ENCODE results near the gene PHC1.
"Not testable (repeated sequence)": the region's sequence is repeated elsewhere in the genome, so short reads cannot be mapped to it uniquely, and the experiment has no call there.

The PHC1 gene

GRCh38 chr12:8911606-8912268, 2.6 kb upstream of the PHC1 start:
- no peak for DNase-seq

- DNase-seq, result peak; percentile 65
Measured at GRCh38 chr12:8912914-8913313, 1.4 kb upstream of the PHC1 start.

- DNase-seq, result no peak
Measured at GRCh38 chr12:8913702-8914032, 642 bp upstream of the PHC1 start.

GRCh38 chr12:8914716-8915526, 612 bp downstream of the PHC1 start:
- DNase-seq, result peak; percentile 74

- no peak for DNase-seq
Measured at GRCh38 chr12:8916154-8916553, 1.8 kb downstream of the PHC1 start.

- DNase-seq, result no peak
Measured at GRCh38 chr12:8917031-8917430, 2.7 kb downstream of the PHC1 start.

- no peak for DNase-seq
Measured at GRCh38 chr12:8917751-8918150, 3.4 kb downstream of the PHC1 start.

- DNase-seq, result not testable (repeated sequence)
Measured at GRCh38 chr12:8919643-8920042, 5.3 kb downstream of the PHC1 start.

GRCh38 chr12:8922544-8922943, 8.2 kb downstream of the PHC1 start:
- no peak for DNase-seq

- DNase-seq, result not testable (repeated sequence)
Measured at GRCh38 chr12:8930655-8931323, 16.5 kb downstream of the PHC1 start.

GRCh38 chr12:8932464-8932863, 18.2 kb downstream of the PHC1 start:
- not testable (repeated sequence) for DNase-seq

- not testable (repeated sequence) for DNase-seq
Measured at GRCh38 chr12:8934080-8934479, 19.8 kb downstream of the PHC1 start.

- DNase-seq, result no peak
Measured at GRCh38 chr12:8936735-8937134, 22.4 kb downstream of the PHC1 start.

GRCh38 chr12:8937842-8938442, 23.6 kb downstream of the PHC1 start:
- not testable (repeated sequence) for DNase-seq

GRCh38 chr12:8941691-8942478, 27.6 kb downstream of the PHC1 start:
- DNase-seq, result no peak

GRCh38 chr12:8943565-8944186, 29.4 kb downstream of the PHC1 start:
- DNase-seq, result no peak

- no peak for DNase-seq
Measured at GRCh38 chr12:8946733-8947132, 32.4 kb downstream of the PHC1 start.

GRCh38 chr12:8947737-8948136, 33.4 kb downstream of the PHC1 start:
- DNase-seq, result no peak

GRCh38 chr12:8948701-8949341, 34.5 kb downstream of the PHC1 start:
- no peak for DNase-seq

GRCh38 chr12:8949342-8950220, 35.3 kb downstream of the PHC1 start, which contains the start of gene M6PR:
Gene M6PR, minus strand, starts transcription at chr12:8949645. Its CDS starts 3,241 bp downstream, at chr12:8946404.
- DNase-seq, result peak; percentile 100

GRCh38 chr12:8950221-8950527, 35.9 kb downstream of the PHC1 start:
- no peak for DNase-seq
